Activated T-cell treated with anti-CD3 and anti-CD28 coated beads, Interleukin-2, amount 50 U/mL, for 1 hour (primary cell): ENCODE measurements around the gene MYMX.
A peak's percentile ranks its signal among the peaks of the same experiment; 100 is the strongest.
"Not testable (repeated sequence)": the region's sequence is repeated elsewhere in the genome, so short reads cannot be mapped to it uniquely, and the experiment has no call there.

ENCODE experiments used
- DNase-seq: peaks from one replicate; pipeline ENCODE4 v3.0.0-alpha.2; 2020

The MYMX gene

DNA sequence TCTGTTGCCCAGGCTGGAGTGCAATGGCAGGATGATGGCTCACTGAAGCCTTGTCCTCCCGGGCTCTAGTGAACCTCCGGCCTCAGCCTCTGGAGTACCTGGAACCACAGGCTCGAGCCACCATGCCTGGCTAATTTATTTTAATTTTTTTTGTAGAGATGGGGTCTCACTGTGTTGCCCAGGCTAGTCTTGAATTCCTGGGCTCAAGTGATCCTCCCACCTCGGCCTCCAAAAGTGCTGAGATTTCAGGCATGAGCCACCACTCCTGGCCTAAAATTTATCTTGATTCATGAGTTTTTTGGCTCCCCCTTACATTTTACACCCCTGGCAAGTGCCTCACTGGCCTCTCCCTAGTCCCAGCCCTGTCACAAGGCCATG lies 4.2 kb downstream of the MYMX start:
- no peak for DNase-seq

DNA sequence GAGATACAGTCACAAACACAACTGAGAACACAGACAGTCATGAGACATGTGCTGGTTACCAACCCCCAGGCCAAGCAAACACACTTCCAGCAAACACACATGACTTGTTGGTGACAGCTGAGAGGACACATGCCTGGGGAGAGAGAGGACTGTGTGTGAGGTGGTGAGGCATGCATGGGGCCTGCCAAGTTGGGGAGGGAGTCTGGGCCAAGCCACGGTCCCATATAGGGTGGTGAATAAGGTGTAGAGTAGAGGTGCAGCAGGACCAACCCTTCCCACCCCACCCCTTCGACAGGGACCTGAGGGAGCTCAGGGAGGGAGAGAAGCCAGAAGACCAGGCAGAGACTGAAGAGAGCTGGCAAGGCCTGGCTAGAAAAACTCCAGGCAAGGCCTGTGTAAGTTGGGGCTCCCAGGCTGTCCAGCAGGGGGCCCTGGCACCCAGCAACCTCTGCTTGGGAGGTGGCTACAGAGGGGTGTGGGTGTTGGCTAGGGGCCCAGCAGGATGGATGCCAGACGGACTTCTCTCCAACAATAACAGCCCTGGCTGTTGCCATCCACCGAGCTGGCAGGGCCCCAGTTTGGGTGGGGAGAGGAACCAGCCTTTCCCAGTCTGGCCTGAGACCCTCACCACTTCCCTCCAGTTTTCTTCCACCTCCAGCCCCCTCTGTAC lies 4.7 kb downstream of the MYMX start:
- peak; percentile 77 for DNase-seq

DNA sequence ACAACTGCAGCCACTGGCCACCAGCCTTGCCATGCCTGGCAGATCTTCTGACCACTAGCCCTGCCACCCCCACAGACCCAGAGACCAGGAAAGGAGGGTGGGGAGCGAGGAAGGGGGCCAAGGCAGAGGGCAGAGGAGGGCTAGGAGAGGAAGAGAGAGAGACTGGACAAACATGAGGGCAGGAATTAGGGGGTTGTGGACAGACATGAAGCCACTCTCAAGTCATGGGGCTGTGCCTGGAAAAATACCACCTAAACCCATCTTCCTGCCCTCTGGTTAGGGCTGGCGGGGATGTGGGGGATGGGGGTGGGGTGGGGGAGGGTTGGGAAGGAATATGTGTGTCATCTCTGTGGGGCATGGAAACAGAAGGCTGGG lies 5.2 kb downstream of the MYMX start:
- DNase-seq = no peak

DNA sequence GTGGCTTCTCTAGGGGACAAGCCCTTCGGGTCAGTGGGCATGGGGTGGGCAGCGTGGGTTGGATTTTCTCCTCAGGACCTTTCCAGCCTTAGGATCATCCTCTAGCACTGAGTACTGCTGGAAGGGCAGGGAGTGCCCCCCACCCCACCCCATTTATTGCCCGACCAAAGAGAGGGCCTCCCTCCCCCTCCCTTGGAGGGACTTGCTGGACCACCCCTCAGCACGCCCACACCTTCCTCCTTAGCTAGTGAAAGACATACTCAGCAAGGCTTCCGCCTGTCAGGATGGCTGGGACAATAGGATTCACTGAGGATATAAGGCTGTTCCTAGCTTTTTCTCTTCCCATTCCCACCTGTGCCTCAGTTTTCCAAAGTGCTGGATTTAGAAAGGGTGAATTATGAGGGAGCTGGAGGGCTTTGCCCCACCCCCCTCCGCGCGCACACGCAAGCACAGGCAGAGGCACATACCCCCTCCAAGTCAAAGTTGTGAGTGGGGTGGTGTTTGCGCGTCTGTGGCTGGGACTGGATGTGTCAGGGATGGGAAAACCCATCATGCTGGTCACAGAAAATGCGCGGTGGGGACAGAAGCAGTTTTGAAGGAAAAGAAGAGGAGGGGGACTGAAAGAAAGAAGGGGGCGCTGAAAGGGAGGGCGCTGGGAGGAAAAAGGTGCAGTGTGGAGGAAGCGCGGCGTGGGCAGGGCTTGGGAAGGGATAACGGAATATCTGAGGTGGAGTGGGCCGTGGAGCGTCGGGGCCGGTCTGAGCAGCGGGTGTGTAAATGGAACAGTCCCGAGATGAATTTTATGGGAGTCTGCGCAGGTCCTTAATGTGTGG lies 6.0 kb downstream of the MYMX start:
- no peak for DNase-seq

DNA sequence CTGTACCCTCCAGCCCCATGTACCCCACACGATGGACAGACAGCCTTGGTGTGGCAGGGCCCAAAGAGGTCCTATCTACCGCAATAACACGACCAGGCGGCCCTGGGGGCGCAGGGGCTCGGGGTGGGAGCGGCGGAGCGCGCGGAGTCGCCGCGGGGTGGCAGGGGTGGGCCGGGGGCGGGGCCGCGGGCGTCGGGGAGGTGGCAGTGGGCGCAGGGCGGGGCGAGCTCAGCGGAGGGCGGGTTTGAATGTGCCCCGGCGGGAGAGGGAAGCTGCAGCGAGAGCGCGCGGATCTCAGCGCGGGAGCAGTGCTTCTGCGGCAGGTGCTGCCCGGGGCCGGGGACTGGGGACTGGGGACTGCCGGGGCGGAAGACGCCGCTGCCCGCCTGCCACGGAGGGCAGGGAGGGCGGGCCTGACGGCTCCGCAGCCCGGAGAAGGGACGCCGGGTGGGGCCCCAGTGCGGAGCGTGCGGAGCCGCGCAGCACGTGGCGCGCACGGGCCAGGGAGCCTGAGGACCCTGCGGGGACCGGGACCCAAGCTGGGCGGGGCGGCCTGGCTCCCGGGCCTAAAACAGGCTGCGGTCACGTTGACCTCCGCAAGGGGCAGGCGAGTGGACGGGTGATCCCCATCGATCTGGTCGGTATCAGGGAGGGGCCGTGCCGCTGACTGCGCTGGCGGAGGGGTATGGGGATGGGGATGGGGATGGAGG lies 6.7 kb downstream of the MYMX start, which contains the start of gene SLC29A1:
TSS of gene SLC29A1 (plus strand) at position 277 of the 710 bp plus-strand sequence. CDS start 3,719 bp downstream, outside the sequence.
- peak; percentile 87 for DNase-seq

DNA sequence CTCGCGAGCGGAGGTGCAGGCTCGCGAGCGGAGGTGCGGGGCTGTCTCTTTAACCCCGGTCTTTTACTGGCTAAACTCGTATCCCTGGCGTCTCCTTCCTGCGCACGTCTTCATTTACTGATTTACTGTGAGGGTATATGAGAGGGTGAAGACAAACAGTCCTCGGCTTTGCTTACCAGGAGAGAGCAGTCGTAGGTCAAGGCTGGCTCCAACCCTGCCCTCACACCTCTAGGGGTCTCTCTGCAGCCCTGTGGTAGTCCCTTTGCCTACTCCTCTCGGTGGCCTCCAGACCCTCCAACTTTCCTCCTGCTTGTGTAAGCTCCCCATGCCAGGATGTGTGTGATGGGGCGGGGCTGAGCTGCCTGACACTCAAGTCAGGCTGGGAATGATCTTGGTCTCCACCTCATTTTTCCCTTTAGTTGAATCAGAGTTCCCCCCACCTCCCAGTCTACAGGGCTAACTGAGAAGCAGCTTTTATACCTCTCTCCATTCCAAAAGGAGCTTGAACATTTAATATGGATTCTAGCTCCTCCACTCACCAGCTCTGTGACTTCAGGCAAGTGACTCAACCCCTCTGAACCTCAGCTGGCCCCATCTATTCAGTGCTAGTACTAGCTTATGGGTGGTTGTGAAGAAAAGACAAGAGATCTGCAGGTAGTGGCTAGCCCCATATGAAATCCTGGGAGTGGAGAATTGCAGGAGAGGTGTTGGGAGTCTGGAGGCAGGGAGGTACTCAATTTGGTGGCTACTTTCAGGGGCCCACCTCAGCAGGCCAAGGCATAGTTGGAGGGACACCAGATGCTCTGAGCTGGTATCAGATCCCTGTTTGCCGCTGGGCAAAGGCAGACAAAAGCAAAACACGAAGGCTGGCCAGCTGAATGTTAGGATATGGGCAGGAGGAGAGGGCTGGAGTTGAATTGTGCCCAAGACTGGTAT lies 7.6 kb downstream of the MYMX start:
- no peak for DNase-seq

DNA sequence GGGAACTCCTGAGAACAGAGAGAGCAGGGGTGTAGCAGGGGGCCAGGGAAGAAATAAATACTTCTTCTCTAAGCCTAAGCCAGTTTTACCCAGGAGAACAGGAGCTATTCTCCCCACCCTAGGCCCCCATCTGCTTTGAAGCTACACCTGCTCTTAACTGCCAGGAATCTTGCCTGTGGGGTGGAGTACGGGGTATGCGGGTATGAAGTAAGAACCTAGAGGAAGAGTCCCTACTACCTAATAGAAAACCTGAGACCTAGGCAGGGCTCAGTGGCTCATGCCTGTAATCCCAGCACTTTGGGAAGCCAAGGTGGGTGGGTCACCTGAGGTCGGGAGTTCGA lies 8.2 kb downstream of the MYMX start:
- DNase-seq = no peak

DNA sequence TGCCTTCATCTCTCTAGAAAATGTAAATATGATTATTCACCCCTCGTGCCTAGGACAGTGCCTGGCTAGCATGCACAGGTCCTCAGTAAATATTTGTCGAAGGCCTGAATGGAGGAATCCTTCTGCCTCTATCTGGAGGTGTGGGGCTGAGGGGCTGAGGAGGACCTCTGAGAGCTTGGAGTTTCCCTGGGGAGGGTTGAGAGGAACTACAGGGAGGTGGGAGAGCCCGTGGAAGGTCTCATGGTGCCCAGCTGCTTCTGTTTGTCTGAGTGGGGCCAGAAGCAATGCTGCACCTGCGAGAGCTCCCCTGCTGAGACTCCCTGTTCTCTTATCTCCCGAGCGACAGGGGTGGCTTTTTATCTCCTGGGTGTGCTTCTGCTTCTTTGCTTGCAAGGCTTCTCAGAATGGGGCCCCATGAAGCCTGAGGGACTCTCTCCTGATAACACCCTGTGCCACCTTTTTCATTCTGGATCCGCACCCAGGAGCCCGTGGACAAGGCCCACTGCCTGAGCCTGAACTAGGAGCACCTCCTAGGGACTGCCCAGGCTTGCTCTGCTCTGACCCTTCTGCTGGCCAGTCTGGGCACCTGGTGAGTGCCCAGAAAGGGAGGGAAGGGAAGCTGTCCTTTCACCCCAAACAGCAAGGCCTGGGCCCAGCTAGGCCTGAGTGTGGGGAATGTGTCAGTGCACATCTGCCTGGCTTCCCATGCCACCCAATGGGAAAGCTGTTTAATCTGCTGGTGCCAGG lies 9.0 kb downstream of the MYMX start:
- no peak for DNase-seq

DNA sequence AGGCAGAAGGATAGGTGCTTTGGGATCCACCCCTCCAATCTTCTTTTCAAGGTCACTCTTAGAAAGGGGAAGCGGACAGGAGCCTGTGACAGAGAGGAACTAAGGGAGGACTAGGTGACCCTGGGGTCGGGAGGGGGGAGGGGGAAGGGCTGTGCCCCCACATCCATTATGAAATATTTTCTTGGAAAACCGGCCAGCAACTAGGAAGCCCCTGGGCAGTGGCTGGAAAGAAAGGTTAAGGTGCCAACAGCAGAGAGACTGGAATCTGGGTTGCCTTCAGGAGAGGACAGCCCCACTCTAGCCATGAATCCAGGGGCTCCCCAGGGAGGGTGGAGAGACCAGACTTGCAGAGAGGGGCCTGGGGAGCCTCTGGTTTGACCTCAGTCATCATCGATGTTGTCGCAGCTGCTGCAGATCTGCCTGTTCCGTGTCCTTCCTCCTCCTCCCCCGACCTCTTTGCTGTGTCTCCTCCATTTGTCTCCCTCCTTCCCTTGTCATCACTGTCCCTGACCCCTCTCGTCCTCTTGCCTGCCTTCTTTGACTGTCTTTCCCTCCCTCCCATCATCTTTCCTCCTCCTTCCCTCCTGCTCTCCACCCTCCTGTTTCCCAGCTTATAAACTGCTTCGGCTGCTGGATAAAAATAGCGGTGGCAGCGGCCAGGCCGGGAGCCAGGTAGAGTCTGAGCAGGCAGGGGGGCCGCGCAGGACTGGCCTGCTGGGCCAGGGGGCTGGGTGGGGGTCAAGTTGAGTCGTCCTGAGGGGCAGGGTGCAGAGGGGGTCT lies 9.8 kb downstream of the MYMX start:
- no peak for DNase-seq

DNA sequence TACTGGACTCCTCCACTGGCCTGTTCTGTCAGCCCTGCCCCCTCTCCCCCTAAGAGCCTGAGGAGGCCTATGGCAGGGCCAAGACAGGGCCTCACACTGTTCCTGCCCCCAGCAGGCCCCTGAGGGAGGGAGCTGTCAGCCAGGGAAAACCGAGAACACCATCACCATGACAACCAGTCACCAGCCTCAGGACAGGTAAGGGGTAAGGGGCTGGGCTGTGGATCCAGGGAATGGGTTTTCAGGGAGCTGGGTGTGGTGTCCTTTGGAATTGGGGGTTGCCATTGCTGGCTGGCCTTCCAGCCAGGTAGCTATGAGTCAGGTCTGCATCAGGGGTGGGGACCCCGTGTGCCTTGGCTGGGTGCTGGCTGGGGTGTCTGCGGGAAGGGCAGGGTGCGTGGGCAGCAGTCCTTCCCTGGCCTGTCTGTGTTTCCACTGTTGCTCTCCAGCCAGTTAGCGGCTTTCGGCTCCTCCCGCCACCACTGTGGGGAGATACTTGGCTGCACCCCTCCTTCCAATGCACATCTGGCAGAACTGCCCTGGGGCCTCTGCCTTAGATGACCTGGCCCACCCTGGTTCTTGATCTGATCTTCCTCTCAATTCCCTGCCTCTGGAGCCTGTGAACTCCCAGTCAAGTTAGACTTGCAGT lies 10.5 kb downstream of the MYMX start:
- no peak for DNase-seq

DNA sequence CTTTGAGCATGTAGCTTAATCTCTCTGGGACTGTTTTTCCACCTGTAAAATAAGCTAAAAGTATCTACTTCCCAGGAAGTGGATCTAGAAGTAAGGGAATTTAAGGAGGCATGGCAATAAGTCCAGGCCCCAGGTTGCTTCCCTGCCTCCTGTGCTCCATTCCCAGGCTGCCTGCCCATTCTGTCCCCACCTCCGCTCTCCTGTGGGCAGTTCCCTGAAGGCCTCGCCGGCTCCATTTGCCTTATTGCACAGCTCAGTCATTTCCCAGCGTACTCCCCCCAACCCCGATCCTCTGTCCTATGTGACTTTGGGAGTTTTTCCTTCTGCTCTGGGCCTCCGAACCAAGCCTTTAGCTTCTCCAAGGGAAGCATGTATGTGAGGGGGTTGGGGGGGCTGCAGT lies 11.3 kb downstream of the MYMX start:
- no peak for DNase-seq

DNA sequence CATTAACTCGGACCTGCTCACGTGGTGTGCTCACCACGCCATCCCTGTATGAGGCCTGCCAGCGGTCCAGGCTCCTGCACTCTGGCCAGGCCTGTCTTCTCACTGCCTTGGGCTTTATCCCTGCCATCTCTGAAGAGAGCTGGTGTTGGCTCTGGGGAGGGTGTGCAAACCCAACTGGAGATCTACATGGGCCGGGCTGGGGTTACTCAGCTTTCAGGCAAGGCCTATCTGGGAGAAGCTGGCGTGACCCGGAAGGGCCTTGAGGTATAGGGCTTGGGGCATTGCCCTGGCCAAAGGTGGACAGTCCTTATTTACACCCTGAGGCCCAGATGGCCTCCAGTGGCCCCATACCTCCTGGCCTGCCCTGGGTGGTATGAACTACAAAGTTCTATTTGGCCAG lies 11.7 kb downstream of the MYMX start:
- no peak for DNase-seq

DNA sequence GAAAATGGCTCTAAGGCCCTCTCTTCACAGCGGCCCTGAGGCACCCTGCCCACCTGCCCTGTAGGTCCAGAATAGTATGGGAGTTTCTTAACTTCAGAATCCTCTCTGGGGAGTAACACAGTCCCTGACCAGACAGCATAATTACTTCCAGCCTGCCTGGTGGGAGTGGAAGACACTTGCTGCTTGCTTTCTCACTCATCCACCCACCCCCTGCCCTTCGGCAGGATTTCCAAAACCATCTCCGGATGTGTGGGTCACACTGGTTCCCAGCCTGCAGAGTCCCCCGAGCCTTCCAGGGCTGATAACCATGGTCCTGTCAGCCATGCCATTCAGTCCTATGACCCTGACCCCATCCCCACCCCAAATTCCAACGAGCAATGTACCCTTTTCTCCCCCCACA lies 12.1 kb downstream of the MYMX start:
- DNase-seq = no peak

DNA sequence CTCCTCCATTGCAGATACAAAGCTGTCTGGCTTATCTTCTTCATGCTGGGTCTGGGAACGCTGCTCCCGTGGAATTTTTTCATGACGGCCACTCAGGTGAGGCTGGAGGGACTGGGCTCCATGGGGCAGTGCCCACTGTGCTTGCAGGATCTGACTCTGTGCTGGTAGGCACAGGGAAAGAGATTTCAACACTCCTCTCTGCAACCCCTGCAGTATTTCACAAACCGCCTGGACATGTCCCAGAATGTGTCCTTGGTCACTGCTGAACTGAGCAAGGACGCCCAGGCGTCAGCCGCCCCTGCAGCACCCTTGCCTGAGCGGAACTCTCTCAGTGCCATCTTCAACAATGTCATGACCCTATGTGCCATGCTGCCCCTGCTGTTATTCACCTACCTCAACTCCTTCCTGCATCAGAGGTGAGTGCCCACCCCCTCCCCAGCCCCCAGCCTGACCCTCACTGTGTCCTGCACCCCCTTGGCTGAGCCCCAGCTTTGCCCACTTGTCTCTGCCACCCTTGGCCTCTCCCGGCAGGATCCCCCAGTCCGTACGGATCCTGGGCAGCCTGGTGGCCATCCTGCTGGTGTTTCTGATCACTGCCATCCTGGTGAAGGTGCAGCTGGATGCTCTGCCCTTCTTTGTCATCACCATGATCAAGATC lies 12.8 kb downstream of the MYMX start:
- DNase-seq = no peak

DNA sequence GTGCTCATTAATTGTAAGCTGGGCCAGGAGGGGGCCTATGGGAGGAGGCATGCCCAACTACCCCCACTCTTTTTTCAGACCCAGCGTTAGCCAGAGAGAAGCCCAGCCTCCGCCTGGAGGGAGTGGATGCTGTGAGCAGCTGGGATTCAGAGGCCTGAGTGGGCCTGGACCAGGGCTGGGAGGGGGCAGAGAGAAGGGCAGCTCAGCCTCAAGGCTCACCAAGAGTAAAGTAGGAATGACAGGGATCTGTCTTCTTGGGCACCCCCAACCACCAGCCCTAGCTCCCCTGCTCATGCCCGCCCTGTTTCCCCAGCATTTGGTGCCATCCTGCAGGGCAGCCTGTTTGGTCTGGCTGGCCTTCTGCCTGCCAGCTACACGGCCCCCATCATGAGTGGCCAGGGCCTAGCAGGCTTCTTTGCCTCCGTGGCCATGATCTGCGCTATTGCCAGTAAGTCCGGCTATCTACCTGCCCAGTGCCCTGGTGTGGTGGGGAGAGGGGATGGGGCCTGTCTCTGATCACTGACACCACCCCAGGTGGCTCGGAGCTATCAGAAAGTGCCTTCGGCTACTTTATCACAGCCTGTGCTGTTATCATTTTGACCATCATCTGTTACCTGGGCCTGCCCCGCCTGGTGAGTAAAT lies 13.4 kb downstream of the MYMX start:
- no peak for DNase-seq

DNA sequence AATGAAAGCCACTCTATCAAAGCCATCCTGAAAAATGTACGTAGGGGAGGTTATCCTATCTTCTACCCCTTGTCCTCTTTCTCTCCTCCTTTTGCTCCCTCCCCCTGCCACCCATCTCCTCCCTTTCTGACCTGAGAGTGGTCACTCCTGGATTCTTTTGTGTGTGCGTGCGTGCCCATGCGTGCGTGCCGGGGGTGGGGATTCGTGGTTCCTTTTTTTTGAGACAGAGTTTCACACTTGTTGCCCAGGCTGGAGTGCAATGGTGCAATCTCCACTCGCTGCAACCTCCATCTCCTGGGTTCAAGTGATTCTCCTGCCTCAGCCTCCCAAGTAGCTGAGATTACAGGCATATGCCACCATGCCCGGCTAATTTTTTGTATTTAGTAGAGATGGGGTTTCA lies 14.7 kb downstream of the MYMX start:
- DNase-seq = not testable (repeated sequence)

DNA sequence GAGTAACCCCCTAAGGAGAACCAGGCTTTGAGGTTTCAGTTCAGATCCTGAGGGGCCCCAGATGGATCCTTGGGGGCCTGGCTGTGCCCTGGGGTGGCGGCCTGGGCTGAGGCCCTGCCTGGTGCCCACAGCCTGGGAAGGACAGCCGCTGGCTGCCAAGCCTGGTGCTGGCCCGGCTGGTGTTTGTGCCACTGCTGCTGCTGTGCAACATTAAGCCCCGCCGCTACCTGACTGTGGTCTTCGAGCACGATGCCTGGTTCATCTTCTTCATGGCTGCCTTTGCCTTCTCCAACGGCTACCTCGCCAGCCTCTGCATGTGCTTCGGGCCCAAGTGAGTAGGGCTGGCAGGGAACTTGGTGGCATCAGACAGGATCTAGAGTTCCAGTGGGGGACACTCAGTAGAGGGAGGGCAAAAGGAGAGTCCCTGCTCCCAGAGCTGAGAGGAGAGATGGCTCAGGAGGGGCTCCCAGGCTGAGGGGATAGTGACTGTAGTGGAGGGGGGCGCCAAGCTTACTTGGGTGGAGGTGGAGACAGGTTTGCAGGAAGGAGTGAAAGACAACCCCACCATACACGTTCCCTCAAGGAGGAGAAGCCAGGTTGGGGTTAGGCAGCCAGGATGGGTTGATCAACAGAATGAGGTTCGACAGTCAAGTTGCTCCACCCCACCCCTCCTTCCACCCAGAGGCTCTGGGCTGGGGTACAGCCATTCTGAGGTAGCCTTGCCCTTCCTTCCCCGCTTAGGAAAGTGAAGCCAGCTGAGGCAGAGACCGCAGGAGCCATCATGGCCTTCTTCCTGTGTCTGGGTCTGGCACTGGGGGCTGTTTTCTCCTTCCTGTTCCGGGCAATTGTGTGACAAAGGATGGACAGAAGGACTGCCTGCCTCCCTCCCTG lies 16.2 kb downstream of the MYMX start:
- no peak for DNase-seq

DNA sequence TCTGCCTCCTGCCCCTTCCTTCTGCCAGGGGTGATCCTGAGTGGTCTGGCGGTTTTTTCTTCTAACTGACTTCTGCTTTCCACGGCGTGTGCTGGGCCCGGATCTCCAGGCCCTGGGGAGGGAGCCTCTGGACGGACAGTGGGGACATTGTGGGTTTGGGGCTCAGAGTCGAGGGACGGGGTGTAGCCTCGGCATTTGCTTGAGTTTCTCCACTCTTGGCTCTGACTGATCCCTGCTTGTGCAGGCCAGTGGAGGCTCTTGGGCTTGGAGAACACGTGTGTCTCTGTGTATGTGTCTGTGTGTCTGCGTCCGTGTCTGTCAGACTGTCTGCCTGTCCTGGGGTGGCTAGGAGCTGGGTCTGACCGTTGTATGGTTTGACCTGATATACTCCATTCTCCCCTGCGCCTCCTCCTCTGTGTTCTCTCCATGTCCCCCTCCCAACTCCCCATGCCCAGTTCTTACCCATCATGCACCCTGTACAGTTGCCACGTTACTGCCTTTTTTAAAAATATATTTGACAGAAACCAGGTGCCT lies 16.9 kb downstream of the MYMX start:
- no peak for DNase-seq
